Esophagus squamous epithelium (tissue), 5 donors: ENCODE data around the gene GMPR2. TPM values are rescaled to one million over a fixed set of nuclear protein-coding genes. Genes with fewer than 3 reads are reported as not detected.

Experiments
- DNase-seq: peaks from one replicate; lab custom pipeline; 2025; lab: John Stamatoyannopoulos, UW
- H3K27ac ChIP-seq, 4 donors: fragments of 200-600 bp; sonication (generic); one replicate each; pipeline ENCODE4 v1.5.1; 2016 to 2019; ENCODE audit warnings: mild to moderate bottlenecking in 1 of 4
- H3K27me3 ChIP-seq, 4 donors: fragments of 200-600 bp; sonication (generic); 1 replicate in 3 of 4; 2 replicates in 1 of 4; pipeline versions ENCODE4 v1.5.1 to v1.6.0; 2017 to 2021; ENCODE audit warnings: antibody characterized with exemption in 1 of 4
- H3K36me3 ChIP-seq, 3 donors: fragments of 200-600 bp; sonication (generic); one replicate each; pipeline ENCODE4 v1.5.1; 2016 to 2019
- H3K4me1 ChIP-seq, 3 donors: fragments of 200-600 bp; sonication (generic); one replicate each; pipeline ENCODE4 v1.5.1; 2017 to 2019
- H3K4me3 ChIP-seq, 4 donors: fragments of 200-600 bp; sonication (generic); 1 replicate in 3 of 4; 2 replicates in 1 of 4; pipeline ENCODE4 v1.5.1; 2016 to 2019; ENCODE audit warnings: mild to moderate bottlenecking in 2 of 4, moderate library complexity in 1 of 4
- H3K9me3 ChIP-seq, 3 donors: fragments of 200-600 bp; sonication (generic); one replicate each; pipeline ENCODE4 v1.5.1; 2016 to 2019
- CTCF ChIP-seq, 6 experiments: fragments of 450-650 bp in 4 of 6; fragments of 200-600 bp in 2 of 6; sonication (generic) in 2 of 6; IDR thresholded peaks; one replicate each; pipeline ENCODE4 v1.5.1; 2016 to 2019; ENCODE audit warnings: antibody characterized with exemption in 6 of 6, mild to moderate bottlenecking in 4 of 6, moderate library complexity in 4 of 6
- POLR2A ChIP-seq, 4 donors: fragments of 450-650 bp; IDR thresholded peaks; one replicate each; pipeline ENCODE4 v1.6.1; 2017; ENCODE audit warnings: antibody characterized with exemption in 4 of 4, mild to moderate bottlenecking in 4 of 4, moderate library complexity in 3 of 4
- WGBS, 2 donors: methylation state at CpG; one replicate each; pipeline ENCODE4 v1.1.5; 2018; 5-methylcytosine and 5-hydroxymethylcytosine counted together
- intact Hi-C: fragments of 100-400 bp; cut with DNase I; formaldehyde crosslinking; loops from one replicate; pipeline ENCODE4 v1.15.0; 2022
- total RNA-seq, 4 donors: library from RNA; depleted of rRNA; stranded (reverse); fragments of >200 nt; gene quantifications; one replicate each; pipeline ENCODE4 v1.1.0, GENCODE V29; 2016
- donor health status: DM: yes; HTN: yes; CAD: no.

The GMPR2 gene
- total RNA-seq, 4 donors from 2014 or later, result 18.5 to 47.7 (median 33.1) TPM

GRCh38 chr14:24251880-24252288 lies 19.2 kb downstream of the GMPR2 start:
- Histone ChIP-seq H3K36me3 (peaks cover 7 to 92% (median 25%) of the 10 kb centered on the region in 3 donors), H3K27ac (no peak overlapping the region), H3K4me1 (no peaks in the 10 kb centered on the region), H3K9me3 (no peaks in the 10 kb centered on the region), H3K27me3 (no peaks in the 10 kb centered on the region), H3K4me3 (no peak overlapping the region)
- DNase-seq, result no peak
- TF ChIP-seq CTCF (IDR thresholded peaks at IDR 0.05), result peak in 1 of 6 experiments; percentile 8
- no peak for TF ChIP-seq POLR2A (IDR thresholded peaks at IDR 0.05)
- WGBS, 2 donors, result 88 to 100% methylated on average over 1 of the region's 1 CpG
- intact Hi-C loops, result no loop called here

- no peaks in the 10 kb centered on the region for H3K4me1 ChIP-seq
- H3K27ac ChIP-seq, result no peak overlapping the region
Observed at GRCh38 chr14:24252289-24253124, 19.8 kb downstream of the GMPR2 start.

GRCh38 chr14:24253936-24254335 lies 21.2 kb downstream of the GMPR2 start:
- Histone ChIP-seq H3K36me3 (peaks cover 7 to 98% (median 28%) of the 10 kb centered on the region in 3 donors), H3K4me1 (peaks cover 4 to 8% (median 5%) of the 10 kb centered on the region in 3 donors), H3K27ac (no peak overlapping the region), H3K27me3 (no peaks in the 10 kb centered on the region), H3K4me3 (no peak overlapping the region), H3K9me3 (no peaks in the 10 kb centered on the region)
- no peak for DNase-seq
- 76 to 77% methylated on average over 6 to 7 of the region's 7 CpGs for WGBS, 2 donors
- TF ChIP-seq CTCF (IDR thresholded peaks at IDR 0.05) (no peak), POLR2A (IDR thresholded peaks at IDR 0.05) (no peak)
- intact Hi-C loops, result no loop called here

More at GRCh38 chr14:24252289-24253124, 19.8 kb downstream of the GMPR2 start:
- H3K36me3 ChIP-seq, result peaks cover 7 to 97% (median 28%) of the 10 kb centered on the region in 3 donors
- TF ChIP-seq CTCF (IDR thresholded peaks at IDR 0.05) (no peak), POLR2A (IDR thresholded peaks at IDR 0.05) (no peak)
- DNase-seq, result no peak
- no peaks in the 10 kb centered on the region for H3K9me3 ChIP-seq
- H3K4me3 ChIP-seq, result no peak overlapping the region
- H3K27me3 ChIP-seq, result no peaks in the 10 kb centered on the region
- intact Hi-C loops, result no loop called here
- WGBS, 2 donors, result 53% methylated on average over 2 of the region's 11 CpGs; no CpG with 5 or more reads in 1 of the 2 donors

GRCh38 chr14:24254630-24255392 lies 22.1 kb downstream of the GMPR2 start:
- WGBS, 2 donors, result 91 to 96% methylated on average over 10 to 14 of the region's 19 CpGs
- H3K9me3 ChIP-seq, result no peaks in the 10 kb centered on the region
- TF ChIP-seq POLR2A (IDR thresholded peaks at IDR 0.05), result no peak
- TF ChIP-seq CTCF (IDR thresholded peaks at IDR 0.05), result no peak
- H3K27me3 ChIP-seq, result no peaks in the 10 kb centered on the region
- H3K4me3 ChIP-seq, result no peak overlapping the region
- H3K4me1 ChIP-seq, result peaks cover 9 to 16% (median 11%) of the 10 kb centered on the region in 3 donors
- intact Hi-C loops, result no loop called here
- DNase-seq, result no peak
- H3K36me3 ChIP-seq, result peaks cover 7 to 98% (median 28%) of the 10 kb centered on the region in 3 donors
- H3K27ac ChIP-seq, result no peak overlapping the region
